Activated effector memory CD4-positive, alpha-beta T cell treated with Interleukin-2 at 50 U/mL for 16 hours (primary cell): ENCODE data around the gene KRT76.
"Not testable (repeated sequence)": the region's sequence is repeated elsewhere in the genome, so short reads cannot be mapped to it uniquely, and the experiment has no call there.

ENCODE experiments used
- DNase-seq: peaks from one replicate; pipeline ENCODE4 v3.0.0-alpha.2; 2020

The KRT76 gene

DNA sequence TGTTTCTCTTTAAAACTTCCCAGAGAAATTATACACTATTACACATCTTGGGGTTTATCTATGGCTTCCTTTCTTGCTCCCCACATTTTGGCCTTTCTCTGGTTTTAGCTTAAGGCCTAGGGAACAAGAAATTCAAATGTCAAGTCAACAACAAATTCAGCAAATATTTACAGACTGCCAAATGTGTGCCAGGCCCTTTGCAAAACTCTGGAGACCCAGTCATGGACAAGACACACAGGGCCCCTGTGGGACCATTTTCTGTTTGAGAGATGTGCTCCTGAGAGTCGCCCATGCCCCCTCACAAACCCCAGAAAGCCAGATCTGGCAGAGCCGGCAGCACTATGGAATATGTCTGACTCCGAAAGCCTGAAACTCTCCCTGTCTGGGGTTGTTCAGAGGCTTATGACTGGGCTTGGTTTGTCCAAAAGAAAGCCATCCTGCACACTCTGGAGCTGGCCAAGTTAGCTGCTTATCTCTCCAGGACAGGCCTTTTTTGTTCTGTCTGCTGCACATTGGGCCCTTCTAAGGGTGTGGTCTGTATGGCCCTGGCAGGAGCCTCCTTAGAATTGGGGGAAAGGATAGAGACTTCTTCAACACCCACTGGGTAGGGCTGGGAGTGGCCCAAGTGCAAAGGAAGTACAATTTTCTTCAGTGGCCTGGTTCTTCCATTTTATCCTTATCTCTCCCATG, 19.8 kb upstream of the KRT76 start:
- no peak for DNase-seq

- DNase-seq: no peak
Observed at GRCh38 chr12:52796429-52796794, 19.3 kb upstream of the KRT76 start.

GRCh38 chr12:52795694-52796428, 18.7 kb upstream of the KRT76 start, which contains the start of gene KRT3:
TSS of gene KRT3 (minus strand) at chr12:52796117. CDS start at chr12:52796042, 75 bp downstream.
- DNase-seq: no peak

GRCh38 chr12:52795332-52795674, 18.2 kb upstream of the KRT76 start:
- DNase-seq: not testable (repeated sequence)

GRCh38 chr12:52794479-52795331, 17.6 kb upstream of the KRT76 start:
- no peak for DNase-seq

DNA sequence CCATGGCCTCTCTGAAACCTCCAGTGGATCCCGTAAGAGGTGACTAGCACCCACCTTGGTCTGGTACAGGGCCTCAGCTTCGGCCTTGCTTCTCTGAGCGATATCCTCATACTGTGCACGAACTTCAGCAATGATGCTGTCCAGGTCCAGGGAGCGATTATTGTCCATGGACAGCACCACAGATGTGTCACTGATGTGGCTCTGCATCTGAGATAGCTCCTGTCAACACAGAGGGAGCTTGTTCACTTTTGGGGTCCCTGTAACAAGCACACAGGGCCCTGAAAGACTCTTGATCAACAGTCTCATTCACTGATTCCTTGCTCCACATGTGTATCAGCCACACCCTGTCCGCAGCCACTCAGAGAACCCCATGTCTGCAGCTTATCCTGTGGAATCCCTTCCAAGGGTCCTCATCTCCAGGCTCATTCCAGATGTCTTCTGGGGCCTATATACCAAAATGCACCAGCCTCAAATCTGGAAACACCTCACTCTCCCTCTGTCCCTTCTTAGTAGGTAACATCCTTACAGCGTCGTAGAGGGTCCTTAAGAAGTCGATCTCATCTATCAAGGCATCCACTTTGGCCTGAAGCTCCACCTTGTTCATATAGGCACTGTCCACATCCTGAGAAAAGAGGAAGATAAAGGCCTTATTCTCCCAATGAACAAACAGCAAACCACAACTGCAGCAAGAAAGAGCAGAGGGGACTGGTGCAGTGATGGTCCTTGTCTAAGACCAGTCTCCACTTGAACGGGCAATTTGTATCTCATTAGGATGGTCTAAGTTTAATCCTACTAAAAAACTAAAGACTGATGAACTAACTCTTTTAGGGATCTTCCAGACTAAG, 15.3 kb upstream of the KRT76 start:
- no peak for DNase-seq

GRCh38 chr12:52791271-52792184, 14.4 kb upstream of the KRT76 start:
- DNase-seq: no peak

DNA sequence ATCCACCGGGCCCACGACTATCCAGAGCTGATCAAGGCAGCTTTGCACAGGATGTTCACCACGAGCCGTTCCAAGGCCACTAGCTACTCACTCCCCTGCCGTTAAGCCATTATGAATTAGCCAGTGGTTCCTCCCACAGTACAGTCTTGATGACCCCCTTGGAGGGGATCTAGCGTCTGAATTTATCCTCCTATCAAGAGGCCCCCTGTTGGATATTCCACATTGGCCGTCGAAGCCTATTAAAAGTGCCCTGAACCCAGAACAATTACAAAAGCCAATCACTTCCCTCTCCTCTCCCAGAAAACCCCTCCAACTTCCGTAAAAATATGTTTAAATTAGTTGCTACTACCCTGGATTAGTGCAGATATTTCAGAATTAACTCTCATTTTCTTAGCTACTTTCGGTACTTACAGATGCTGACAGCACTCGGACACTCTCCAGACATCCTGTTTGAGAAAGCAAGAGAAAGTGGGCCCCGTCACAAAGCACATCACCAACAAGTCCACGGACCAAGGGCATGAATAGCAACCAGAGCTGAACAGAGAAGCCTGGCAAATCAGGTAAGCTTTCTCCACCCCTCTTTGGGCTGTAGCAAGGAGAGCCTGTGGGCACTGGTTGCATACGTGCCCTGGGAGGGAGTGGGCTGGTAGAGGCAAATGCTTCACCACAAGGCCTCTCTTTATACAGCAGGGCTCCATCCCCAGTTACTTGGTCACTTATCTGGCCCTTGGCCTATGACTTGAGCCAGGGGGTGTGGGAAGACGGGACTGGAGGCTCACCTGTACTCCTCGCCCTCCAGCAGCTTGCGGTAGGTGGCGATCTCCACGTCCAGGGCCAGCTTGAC, 13.5 kb upstream of the KRT76 start:
- DNase-seq: no peak

DNA sequence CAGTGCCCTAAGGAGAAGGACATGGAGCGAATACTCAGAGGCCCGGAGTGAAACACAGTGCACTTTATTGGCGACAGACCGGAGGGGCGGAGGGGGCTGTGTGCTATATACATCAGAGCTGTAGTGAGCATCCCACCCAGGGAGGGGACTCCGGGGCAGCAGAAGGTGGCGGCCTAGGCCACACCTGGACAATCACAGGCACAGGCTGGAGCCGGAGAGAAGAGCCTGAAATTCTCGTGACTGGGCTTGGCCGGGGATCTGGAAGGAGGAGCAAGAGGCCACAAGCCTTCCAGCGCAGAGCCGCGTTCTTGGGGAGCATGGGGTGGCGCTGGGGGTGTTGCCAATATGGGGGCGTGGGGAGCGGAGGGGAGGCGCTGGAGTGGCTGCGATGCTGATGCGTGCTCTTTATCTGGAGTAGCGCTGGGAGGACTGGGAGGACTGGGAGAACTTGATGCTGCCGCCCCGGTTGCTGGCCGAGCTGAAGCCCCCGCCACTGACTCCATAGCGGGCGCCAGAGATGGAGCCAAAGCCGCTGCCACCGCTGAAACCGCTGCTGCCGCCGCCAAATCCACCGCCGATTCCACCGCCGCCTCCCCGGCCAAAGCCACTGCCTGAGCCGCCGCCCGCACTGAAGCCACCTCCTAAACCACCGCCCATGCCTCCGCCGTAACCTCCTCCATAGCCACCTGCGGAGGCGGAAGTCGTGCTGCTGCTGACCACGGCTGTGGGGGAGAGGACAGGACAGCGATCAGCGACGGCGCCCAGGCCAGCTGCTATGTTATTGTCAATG, 12.7 kb upstream of the KRT76 start:
- DNase-seq: no peak

- DNase-seq: no peak
Observed at GRCh38 chr12:52788876-52789636, 11.9 kb upstream of the KRT76 start.

DNA sequence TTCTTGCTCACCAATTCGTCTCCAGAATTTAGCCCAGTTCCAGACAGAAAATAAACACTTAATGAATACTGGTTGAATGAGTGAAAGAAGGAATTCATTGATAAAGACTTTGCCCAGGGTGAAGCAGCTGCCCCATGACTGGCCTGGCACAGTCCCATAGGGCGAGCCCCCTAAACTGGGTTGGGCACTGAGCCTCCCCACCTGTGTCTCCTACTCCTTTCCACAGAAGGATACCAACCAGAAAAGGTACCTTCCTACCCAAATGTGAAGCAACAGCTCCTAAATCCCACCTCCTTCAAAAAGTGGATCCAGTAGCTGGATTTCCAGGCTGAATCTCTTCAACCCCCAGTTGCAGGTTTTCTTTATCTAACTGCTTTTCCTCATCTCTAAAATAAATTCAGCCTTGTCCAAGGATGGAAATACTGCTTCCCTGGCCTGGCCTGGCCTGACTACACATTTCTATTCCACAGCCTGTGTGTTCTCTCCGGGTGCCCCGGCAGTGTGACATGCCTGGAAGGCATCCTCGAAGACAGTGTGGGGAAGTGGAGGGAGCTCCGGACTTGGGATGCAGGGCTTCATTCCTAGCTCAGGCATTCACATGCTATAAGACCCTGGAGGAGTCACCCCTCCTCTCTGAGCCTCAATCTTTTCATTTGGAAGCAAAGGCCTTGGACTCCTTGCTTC, 11.2 kb upstream of the KRT76 start:
- DNase-seq: no peak

DNA sequence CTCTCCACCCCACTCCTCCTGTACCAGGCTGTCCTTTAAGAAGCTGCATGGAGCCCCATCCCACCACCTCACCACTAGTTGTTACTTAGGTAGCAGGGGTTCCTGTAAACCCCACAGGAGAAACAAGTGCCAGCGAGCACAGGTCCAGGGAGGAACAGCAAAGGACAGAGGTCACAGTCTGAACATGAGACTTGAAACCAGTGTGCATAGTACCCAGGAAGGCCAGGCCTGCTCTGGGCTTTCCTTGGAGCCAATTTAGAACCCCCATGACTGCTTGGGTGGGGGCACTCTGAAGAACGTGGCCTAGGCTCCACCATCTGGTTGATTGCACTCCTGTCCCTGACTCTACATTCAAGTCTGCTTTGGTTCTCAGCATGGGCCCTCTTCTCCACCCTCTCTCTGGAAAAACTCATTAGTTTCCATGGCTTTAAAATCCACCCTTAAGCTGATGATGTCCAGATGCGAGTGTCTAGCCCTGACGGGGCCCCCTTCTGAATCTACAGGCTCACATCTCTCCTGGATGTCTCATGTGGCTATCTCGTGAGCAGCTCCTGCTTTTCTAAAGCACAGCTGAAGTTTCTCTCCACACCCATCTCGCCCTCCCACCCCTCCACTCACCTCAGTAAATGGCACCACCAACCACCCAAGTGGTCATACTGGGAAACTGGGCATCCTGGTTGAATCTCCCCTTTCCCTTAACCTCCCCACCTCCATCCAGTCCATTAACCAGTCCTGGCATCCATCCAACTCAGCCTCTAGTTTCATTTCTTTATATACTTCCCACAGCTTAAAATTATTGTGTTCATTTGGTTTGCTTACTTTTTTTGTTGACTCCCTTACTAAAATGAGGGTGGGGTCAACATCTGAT, 10.4 kb upstream of the KRT76 start:
- DNase-seq: no peak

DNA sequence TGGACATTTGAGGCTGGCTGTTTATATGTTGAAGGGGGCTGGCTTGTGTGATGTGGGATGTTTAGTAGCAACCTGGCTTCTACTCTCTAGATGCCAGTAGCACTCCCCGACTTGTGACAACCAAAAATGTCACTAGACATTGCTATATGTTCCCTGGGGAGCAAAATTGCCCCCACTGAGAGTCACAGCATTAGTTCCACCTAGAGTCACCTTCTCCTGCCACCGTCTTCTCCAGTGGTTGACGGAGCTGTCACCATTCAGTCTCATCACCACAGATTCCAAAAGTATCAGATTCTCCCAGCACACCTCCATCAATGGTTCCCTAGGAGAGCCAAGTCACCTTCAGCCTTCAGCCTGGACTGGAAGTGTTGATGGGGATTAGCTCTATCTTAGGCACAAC, 7.8 kb upstream of the KRT76 start:
- DNase-seq: no peak

DNA sequence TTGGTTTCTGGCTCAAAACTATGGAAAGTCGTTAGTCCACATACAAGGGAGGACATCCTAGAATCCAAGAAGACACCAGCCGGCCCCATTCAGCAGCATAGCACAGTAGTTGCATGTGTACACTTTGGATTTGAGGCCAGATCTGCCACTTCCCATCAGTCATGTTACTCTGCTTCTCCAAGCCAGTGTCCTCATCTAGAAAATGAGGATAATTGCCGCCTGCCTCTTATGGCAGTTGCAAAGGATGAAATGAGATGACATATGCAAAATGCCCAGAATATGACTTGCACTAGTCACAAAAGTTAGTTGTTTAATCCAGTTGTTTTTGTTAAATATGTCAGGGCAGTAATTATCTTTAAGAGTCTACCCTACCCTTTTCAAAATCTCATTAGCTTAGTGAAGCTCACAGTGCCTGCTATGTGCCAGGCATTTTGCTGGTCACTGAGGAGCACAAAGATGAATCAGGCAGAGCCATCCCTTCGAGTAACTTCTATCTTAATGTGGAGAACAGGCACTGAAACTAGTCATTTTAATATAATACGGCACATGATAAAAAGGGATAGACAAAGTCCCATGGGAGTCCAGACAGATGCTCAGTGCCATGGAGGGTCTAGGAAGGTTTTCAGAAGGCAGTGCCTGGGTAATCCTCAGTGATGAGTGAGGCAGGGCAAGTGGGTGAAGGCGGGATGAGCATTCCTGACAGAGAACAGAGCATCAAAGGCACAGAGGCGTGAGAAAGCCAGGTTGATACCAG, 6.6 kb upstream of the KRT76 start:
- no peak for DNase-seq

DNA sequence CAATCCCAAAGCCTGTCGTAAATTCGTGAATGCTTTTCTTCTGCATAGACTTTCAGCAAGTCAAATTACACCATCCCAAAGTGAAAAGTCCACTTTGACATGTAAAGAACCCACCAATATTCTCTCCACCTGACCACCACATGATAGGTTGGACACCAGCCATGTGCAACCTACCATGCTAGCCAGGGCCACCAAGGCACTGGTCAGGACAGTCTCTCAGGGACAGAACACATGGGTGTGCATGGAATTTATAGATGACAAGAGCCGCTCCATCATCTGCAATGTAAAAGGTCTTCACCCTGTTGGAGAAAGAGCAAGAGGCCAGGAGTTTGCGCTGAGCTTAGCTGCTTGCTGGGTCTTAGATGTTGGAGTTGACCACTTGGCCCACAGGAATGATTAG, 5.4 kb upstream of the KRT76 start:
- no peak for DNase-seq

DNA sequence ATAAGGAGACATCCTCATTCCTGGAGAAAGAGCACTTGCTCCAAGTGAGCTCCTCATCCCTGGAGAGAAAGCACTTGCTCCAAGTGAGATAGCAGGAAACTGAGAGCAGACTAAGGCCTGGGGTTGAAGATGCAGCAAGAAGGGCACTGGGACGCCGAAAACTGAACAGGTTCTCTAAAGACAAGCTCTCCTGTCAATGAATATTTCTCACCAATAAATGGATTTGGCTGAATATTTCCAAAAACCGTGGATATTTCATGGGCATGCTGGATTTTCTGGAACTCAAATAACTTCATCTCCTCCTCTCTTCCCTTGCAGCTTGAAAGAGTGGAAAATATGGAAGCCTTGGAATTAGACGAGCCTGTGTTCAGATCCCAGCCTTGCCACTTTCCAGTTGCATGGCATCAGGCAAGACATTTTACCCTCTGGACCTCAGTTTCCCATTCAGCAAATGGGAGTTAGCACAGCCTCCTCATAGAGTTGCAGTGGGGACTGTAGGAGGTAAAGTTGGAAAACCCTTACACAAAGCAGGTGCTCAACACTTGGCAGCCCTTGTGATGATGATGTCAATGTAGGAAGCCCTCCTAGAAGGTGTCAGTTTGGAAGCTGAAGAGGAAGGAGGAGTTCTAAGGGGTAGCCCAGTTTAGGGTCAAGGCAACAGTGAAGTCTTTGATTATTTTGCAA, 4.4 kb upstream of the KRT76 start:
- no peak for DNase-seq
